ENCODE data around the gene AGAP1. TPM values are rescaled to one million over a fixed set of nuclear protein-coding genes. Genes with fewer than 3 reads are reported as not detected.

Gene AGAP1
- polyA plus RNA-seq, 2 of the 4 experiments (the other 2 are of a cell fraction): 20.2 to 21.9 TPM

- Histone ChIP-seq H3K27ac (no peak overlapping the region), H3K4me3 (no peak overlapping the region), H3K9me3 (no peaks in the 10 kb centered on the region), H3K4me2 (no peak overlapping the region), H3K4me1 (no peaks in the 10 kb centered on the region)
- TF ChIP-seq RARB (CRISPR knock-in tag; IDR thresholded peaks at IDR 0.05) (no peak), HEYL (CRISPR knock-in tag; IDR thresholded peaks at IDR 0.05) (no peak), NPAS2 (CRISPR knock-in tag; IDR thresholded peaks at IDR 0.05; ENCODE audit: borderline replicate concordance) (no peak), JUN (IDR thresholded peaks at IDR 0.05) (no peak), ZFP36 (IDR thresholded peaks at IDR 0.05; ENCODE audit: borderline replicate concordance, partially characterized antibody) (no peak), CHD2 (IDR thresholded peaks at IDR 0.05; ENCODE audit: low read length, partially characterized antibody) (no peak), HDAC2 (IDR thresholded peaks at IDR 0.05) (no peak), EHMT2 (IDR thresholded peaks at IDR 0.05; ENCODE audit: low read depth) (no peak), MAFK (IDR thresholded peaks at IDR 0.05; ENCODE audit: partially characterized antibody) (no peak), EHF (CRISPR knock-in tag; IDR thresholded peaks at IDR 0.05) (no peak)
- POLR2A ChIA-PET: no interaction called here
- no peak for FAIRE-seq
- ATAC-seq: no peak
- DNase-seq (ENCODE audit: low read depth in 1 of 2, low spot score in 1 of 2): no peak
- CTCF ChIA-PET: interaction anchor here (1.0 to 1.2 kb wide), 2 partner anchors 9 to 692 kb away, joined by 3 to 4 read pairs; no protein-coding TSS in a partner anchor
- 68% methylated on average over 5 of the region's 5 CpGs for WGBS (ENCODE audit: missing lambda C conversion rate)
These were observed 8.5 kb upstream of the AGAP1 start for GRCh38 chr2:235485362-235485761.

GRCh38 chr2:235486729-235487128 lies 7.1 kb upstream of the AGAP1 start:
- H3K4me3 ChIP-seq: no peak overlapping the region
- no peak for TF ChIP-seq NPAS2 (CRISPR knock-in tag; IDR thresholded peaks at IDR 0.05; ENCODE audit: borderline replicate concordance)
- no peak for TF ChIP-seq PHF8 (IDR thresholded peaks at IDR 0.05; ENCODE audit: borderline replicate concordance, low read depth)
- no peak for TF ChIP-seq RFX5 (IDR thresholded peaks at IDR 0.05)
- DNase-seq (ENCODE audit: low read depth in 1 of 2, low spot score in 1 of 2): no peak
- no peak for FAIRE-seq
- H3K4me1 ChIP-seq: no peaks in the 10 kb centered on the region
- ChIA-PET POLR2A (no interaction called here), CTCF (interaction anchor here (1.1 kb wide), 1 partner anchor 345 kb away, joined by 3 read pairs; no protein-coding TSS in a partner anchor)
- H3K4me2 ChIP-seq: no peak overlapping the region
- no peaks in the 10 kb centered on the region for H3K9me3 ChIP-seq
- no peak overlapping the region for H3K27ac ChIP-seq
- ATAC-seq: no peak
- 5% methylated on average over 1 of the region's 1 CpG for WGBS (ENCODE audit: missing lambda C conversion rate)

- H3K27ac ChIP-seq: no peak overlapping the region
- no peak for DNase-seq (ENCODE audit: low read depth in 1 of 2, low spot score in 1 of 2)
- no peaks in the 10 kb centered on the region for H3K9me3 ChIP-seq
- no peak for FAIRE-seq
- no peak for ATAC-seq
- H3K4me1 ChIP-seq: peaks cover 5% of the 10 kb centered on the region; the same call in 1 of the 3 replicates
- H3K4me2 ChIP-seq: no peak overlapping the region
- H3K4me3 ChIP-seq: no peak overlapping the region
- no peak for TF ChIP-seq RNF2 (IDR thresholded peaks at IDR 0.05; ENCODE audit: borderline replicate concordance, low read depth)
- TF ChIP-seq E2F6 (IDR thresholded peaks at IDR 0.05; ENCODE audit: borderline replicate concordance, low read depth): no peak
- TF ChIP-seq FOXS1 (CRISPR knock-in tag; IDR thresholded peaks at IDR 0.05): no peak
- no peak for TF ChIP-seq TP53 (CRISPR knock-in tag; IDR thresholded peaks at IDR 0.05)
- no peak for TF ChIP-seq REST (IDR thresholded peaks at IDR 0.05)
- TF ChIP-seq SREBF2 (IDR thresholded peaks at IDR 0.05): no peak
- TF ChIP-seq POLR2AphosphoS2 (conservative IDR thresholded peaks at IDR 0.05; ENCODE audit: low read length): no peak
- no peak for TF ChIP-seq KDM1A (IDR thresholded peaks at IDR 0.05; ENCODE audit: low read depth)
- TF ChIP-seq GATA3 (IDR thresholded peaks at IDR 0.05; ENCODE audit: borderline replicate concordance): no peak
- no peak for TF ChIP-seq HMGXB4 (CRISPR knock-in tag; IDR thresholded peaks at IDR 0.05; ENCODE audit: borderline replicate concordance)
- TF ChIP-seq EP300 (IDR thresholded peaks at IDR 0.05): no peak
- no peak for TF ChIP-seq ELK1 (IDR thresholded peaks at IDR 0.05; ENCODE audit: low read depth, low read length)
- TF ChIP-seq RFX5 (IDR thresholded peaks at IDR 0.05): no peak
- no peak for TF ChIP-seq ZNF302 (CRISPR knock-in tag; IDR thresholded peaks at IDR 0.05)
- TF ChIP-seq SMC3 (IDR thresholded peaks at IDR 0.05): no peak
- TF ChIP-seq HDAC2 (IDR thresholded peaks at IDR 0.05): no peak
- no peak for TF ChIP-seq USF2 (IDR thresholded peaks at IDR 0.05)
- ChIA-PET POLR2A (no interaction called here), CTCF (interaction anchor here (1.2 kb wide), 1 partner anchor 105 kb away, joined by 6 read pairs; no protein-coding TSS in a partner anchor)
- WGBS (ENCODE audit: missing lambda C conversion rate): 67% methylated on average over 2 of the region's 2 CpGs
These were observed 3.9 kb upstream of the AGAP1 start for GRCh38 chr2:235489897-235490296.

All from A549 (cell line).